Measurements from ENCODE around the gene PLAGL2.
"Not testable (repeated sequence)": the region's sequence is repeated elsewhere in the genome, so short reads cannot be mapped to it uniquely, and the experiment has no call there.

DNA sequence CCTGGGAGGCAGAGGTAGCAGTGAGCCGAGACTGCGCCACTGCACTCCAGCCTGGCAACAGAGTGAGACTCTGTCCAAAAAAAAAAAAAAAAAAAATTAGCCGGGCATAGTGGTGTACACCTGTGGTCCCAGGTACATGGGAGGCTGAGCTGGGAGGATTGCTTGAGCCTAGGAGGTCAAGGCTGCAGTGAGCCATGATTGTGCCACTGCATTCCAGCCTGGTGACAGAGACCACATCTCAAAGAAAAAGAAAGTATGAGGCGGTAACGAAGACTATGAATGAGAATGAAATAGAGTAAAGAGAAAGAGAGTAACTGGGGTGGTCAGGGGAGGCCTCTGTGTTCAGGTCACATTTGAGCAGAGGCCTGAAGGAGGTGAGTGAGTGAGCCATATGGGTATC lies 38.7 kb upstream of the PLAGL2 start:
- TF ChIP-seq, protein P1, sequence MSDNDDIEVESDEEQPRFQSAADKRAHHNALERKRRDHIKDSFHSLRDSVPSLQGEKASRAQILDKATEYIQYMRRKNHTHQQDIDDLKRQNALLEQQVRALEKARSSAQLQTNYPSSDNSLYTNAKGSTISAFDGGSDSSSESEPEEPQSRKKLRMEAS (IDR thresholded peaks at IDR 0.05) = not testable (repeated sequence)
- TF ChIP-seq HDAC6 (IDR thresholded peaks at IDR 0.05; ENCODE audit: low read depth, low read length); EZH2 (IDR thresholded peaks at IDR 0.05; ENCODE audit: low read depth, low read length, severe bottlenecking): not testable (repeated sequence)

Data from H1 (cell line).